ENCODE measurements around the gene MTCL1.

GRCh38 chr18:8657050-8657820 is 48.1 kb upstream of the MTCL1 start:
- TF ChIP-seq CTCF (IDR thresholded peaks at IDR 0.05; ENCODE audit: low read depth, low read length, missing input control) = no peak
- no peak for TF ChIP-seq REST (IDR thresholded peaks at IDR 0.05)
- no peak for TF ChIP-seq SP1 (IDR thresholded peaks at IDR 0.05)
- TF ChIP-seq YY1 (IDR thresholded peaks at IDR 0.05) = no peak
- no peak for TF ChIP-seq TAF1 (conservative IDR thresholded peaks at IDR 0.05)
- TF ChIP-seq HNF4A (conservative IDR thresholded peaks at IDR 0.05) = no peak
- TF ChIP-seq RAD21 (IDR thresholded peaks at IDR 0.05) = no peak
- no peak for TF ChIP-seq GABPA (IDR thresholded peaks at IDR 0.05 in 1 of 2, conservative IDR thresholded peaks at IDR 0.05 in 1 of 2)
- TF ChIP-seq HNF4G (IDR thresholded peaks at IDR 0.05) = no peak
- no peak for TF ChIP-seq EGR1 (IDR thresholded peaks at IDR 0.05; ENCODE audit: low read depth in 2 of 2)
- no peak for TF ChIP-seq ZBTB33 (IDR thresholded peaks at IDR 0.05)
- TF ChIP-seq MAX (IDR thresholded peaks at IDR 0.05) = no peak
- no peak for TF ChIP-seq NR2F2 (IDR thresholded peaks at IDR 0.05)
